ENCODE results near the gene NTSR1.

DNA sequence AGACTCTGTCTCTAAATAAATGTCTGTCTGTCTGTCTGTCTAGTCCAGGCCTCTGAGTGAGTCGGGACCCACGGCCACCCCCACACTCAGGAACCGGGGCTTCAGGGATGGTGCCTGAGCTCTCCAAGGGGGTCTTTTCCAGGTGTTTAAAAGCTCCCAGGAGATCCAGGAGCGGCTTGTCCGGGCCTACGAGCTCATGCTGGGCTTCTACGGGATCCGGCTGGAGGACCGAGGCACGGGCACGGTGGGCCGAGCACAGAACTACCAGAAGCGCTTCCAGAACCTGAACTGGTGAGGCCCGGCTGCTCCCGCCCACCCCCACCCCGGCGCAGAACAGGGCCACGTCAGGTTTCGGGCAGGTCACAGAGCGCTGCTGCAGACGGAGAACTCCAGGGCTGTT is 102.7 kb downstream of the NTSR1 start:
- TF ChIP-seq, protein P1, sequence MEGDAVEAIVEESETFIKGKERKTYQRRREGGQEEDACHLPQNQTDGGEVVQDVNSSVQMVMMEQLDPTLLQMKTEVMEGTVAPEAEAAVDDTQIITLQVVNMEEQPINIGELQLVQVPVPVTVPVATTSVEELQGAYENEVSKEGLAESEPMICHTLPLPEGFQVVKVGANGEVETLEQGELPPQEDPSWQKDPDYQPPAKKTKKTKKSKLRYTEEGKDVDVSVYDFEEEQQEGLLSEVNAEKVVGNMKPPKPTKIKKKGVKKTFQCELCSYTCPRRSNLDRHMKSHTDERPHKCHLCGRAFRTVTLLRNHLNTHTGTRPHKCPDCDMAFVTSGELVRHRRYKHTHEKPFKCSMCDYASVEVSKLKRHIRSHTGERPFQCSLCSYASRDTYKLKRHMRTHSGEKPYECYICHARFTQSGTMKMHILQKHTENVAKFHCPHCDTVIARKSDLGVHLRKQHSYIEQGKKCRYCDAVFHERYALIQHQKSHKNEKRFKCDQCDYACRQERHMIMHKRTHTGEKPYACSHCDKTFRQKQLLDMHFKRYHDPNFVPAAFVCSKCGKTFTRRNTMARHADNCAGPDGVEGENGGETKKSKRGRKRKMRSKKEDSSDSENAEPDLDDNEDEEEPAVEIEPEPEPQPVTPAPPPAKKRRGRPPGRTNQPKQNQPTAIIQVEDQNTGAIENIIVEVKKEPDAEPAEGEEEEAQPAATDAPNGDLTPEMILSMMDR (IDR thresholded peaks at IDR 0.05), result no peak
- no peak for TF ChIP-seq POLR2A (IDR thresholded peaks at IDR 0.05)

All from right lobe of liver (tissue), 4 donors.